Measurements from ENCODE around the gene MGAT4B. TPM values are rescaled to one million over a fixed set of nuclear protein-coding genes. Genes with fewer than 3 reads are reported as not detected.

Gene MGAT4B
- total RNA-seq, 1 donor from 2014 or later: 193 TPM

- no peak overlapping the region for H3K4me3 ChIP-seq (ENCODE audit: insufficient read depth, low read depth, low read length)
- no peak overlapping the region for H2AFZ ChIP-seq (ENCODE audit: low read depth, low read length)
- no peaks in the 10 kb centered on the region for H3K4me1 ChIP-seq (ENCODE audit: insufficient read depth, low read length)
- no peak overlapping the region for H3K27ac ChIP-seq (ENCODE audit: low read depth, low read length)
- peaks cover 53% of the 10 kb centered on the region for H3K36me3 ChIP-seq (ENCODE audit: insufficient read depth, low read length)
- Mint-ChIP-seq H3K36me3 (ENCODE audit: low read depth, unreplicated experiment) (peaks cover 41% of the 10 kb centered on the region), H3K9me3 (ENCODE audit: unreplicated experiment) (no peaks in the 10 kb centered on the region), H3K4me1 (ENCODE audit: low read depth, unreplicated experiment) (peaks cover 22% of the 10 kb centered on the region), H3K27me3 (ENCODE audit: low read depth, unreplicated experiment) (no peaks in the 10 kb centered on the region), H3K4me3 (ENCODE audit: unreplicated experiment) (no peak overlapping the region), H3K27ac (ENCODE audit: unreplicated experiment) (no peak overlapping the region)
- peaks cover 70% of the 10 kb centered on the region for H4K20me1 ChIP-seq (ENCODE audit: insufficient read depth, low read length)
- no peaks in the 10 kb centered on the region for H3K9me3 ChIP-seq (ENCODE audit: insufficient read depth, low read depth, low read length)
- FAIRE-seq (no peak), DNase-seq (ENCODE audit: low read depth) (no peak)
- no peak overlapping the region for H3K4me2 ChIP-seq (ENCODE audit: low read length)
- TF ChIP-seq CTCF (IDR thresholded peaks at IDR 0.05; ENCODE audit: insufficient read depth, low read depth, low read length): no peak
- no peak for TF ChIP-seq EZH2 (IDR thresholded peaks at IDR 0.05; ENCODE audit: insufficient read depth, low read length)
- no peak overlapping the region for H3K9ac ChIP-seq (ENCODE audit: low read length)
- H3K79me2 ChIP-seq (ENCODE audit: insufficient read depth, low read length): peaks cover 11% of the 10 kb centered on the region
- H3K27me3 ChIP-seq (ENCODE audit: insufficient read depth, low read length): no peaks in the 10 kb centered on the region
Observed at GRCh38 chr5:179834120-179834519, 27.5 kb upstream of the MGAT4B start.

- Mint-ChIP-seq H3K36me3 (ENCODE audit: low read depth, unreplicated experiment) (peaks cover 41% of the 10 kb centered on the region), H3K4me3 (ENCODE audit: unreplicated experiment) (no peak overlapping the region)
- TF ChIP-seq CTCF (IDR thresholded peaks at IDR 0.05; ENCODE audit: insufficient read depth, low read depth, low read length): no peak
- no peak for TF ChIP-seq EZH2 (IDR thresholded peaks at IDR 0.05; ENCODE audit: insufficient read depth, low read length)
Observed at GRCh38 chr5:179833709-179834070, 27.0 kb upstream of the MGAT4B start.

GRCh38 chr5:179833056-179833708, 26.5 kb upstream of the MGAT4B start:
- no peak overlapping the region for H3K27ac Mint-ChIP-seq (ENCODE audit: unreplicated experiment)
- Histone ChIP-seq H2AFZ (ENCODE audit: low read depth, low read length) (no peak overlapping the region), H3K36me3 (ENCODE audit: insufficient read depth, low read length) (peaks cover 60% of the 10 kb centered on the region), H3K9ac (ENCODE audit: low read length) (no peak overlapping the region), H3K4me3 (ENCODE audit: insufficient read depth, low read depth, low read length) (no peak overlapping the region), H3K79me2 (ENCODE audit: insufficient read depth, low read length) (peaks cover 17% of the 10 kb centered on the region), H3K27ac (ENCODE audit: low read depth, low read length) (no peak overlapping the region), H4K20me1 (ENCODE audit: insufficient read depth, low read length) (peaks cover 79% of the 10 kb centered on the region), H3K4me1 (ENCODE audit: insufficient read depth, low read length) (no peaks in the 10 kb centered on the region), H3K9me3 (ENCODE audit: insufficient read depth, low read depth, low read length) (no peaks in the 10 kb centered on the region), H3K27me3 (ENCODE audit: insufficient read depth, low read length) (no peaks in the 10 kb centered on the region), H3K4me2 (ENCODE audit: low read length) (no peak overlapping the region)
- no peak for DNase-seq (ENCODE audit: low read depth)
- TF ChIP-seq EZH2 (IDR thresholded peaks at IDR 0.05; ENCODE audit: insufficient read depth, low read length) (no peak), CTCF (IDR thresholded peaks at IDR 0.05; ENCODE audit: insufficient read depth, low read depth, low read length) (no peak)
- H3K4me1 Mint-ChIP-seq (ENCODE audit: low read depth, unreplicated experiment): peaks cover 22% of the 10 kb centered on the region
- peaks cover 41% of the 10 kb centered on the region for H3K36me3 Mint-ChIP-seq (ENCODE audit: low read depth, unreplicated experiment)
- no peak for FAIRE-seq
- H3K4me3 Mint-ChIP-seq (ENCODE audit: unreplicated experiment): no peak overlapping the region
- H3K27me3 Mint-ChIP-seq (ENCODE audit: low read depth, unreplicated experiment): no peaks in the 10 kb centered on the region
- peaks cover 2% of the 10 kb centered on the region for H3K9me3 Mint-ChIP-seq (ENCODE audit: unreplicated experiment)

More at GRCh38 chr5:179833709-179834070, 27.0 kb upstream of the MGAT4B start:
- DNase-seq (ENCODE audit: low read depth) (no peak), FAIRE-seq (no peak)
- Mint-ChIP-seq H3K9me3 (ENCODE audit: unreplicated experiment) (peaks cover 1% of the 10 kb centered on the region), H3K27me3 (ENCODE audit: low read depth, unreplicated experiment) (no peaks in the 10 kb centered on the region), H3K4me1 (ENCODE audit: low read depth, unreplicated experiment) (peaks cover 22% of the 10 kb centered on the region), H3K27ac (ENCODE audit: unreplicated experiment) (no peak overlapping the region)
- Histone ChIP-seq H4K20me1 (ENCODE audit: insufficient read depth, low read length) (peaks cover 74% of the 10 kb centered on the region), H3K79me2 (ENCODE audit: insufficient read depth, low read length) (peaks cover 15% of the 10 kb centered on the region), H3K4me3 (ENCODE audit: insufficient read depth, low read depth, low read length) (no peak overlapping the region), H3K36me3 (ENCODE audit: insufficient read depth, low read length) (peaks cover 57% of the 10 kb centered on the region), H3K27me3 (ENCODE audit: insufficient read depth, low read length) (no peaks in the 10 kb centered on the region), H3K27ac (ENCODE audit: low read depth, low read length) (no peak overlapping the region), H3K4me2 (ENCODE audit: low read length) (no peak overlapping the region), H3K9ac (ENCODE audit: low read length) (no peak overlapping the region), H3K4me1 (ENCODE audit: insufficient read depth, low read length) (no peaks in the 10 kb centered on the region), H2AFZ (ENCODE audit: low read depth, low read length) (no peak overlapping the region), H3K9me3 (ENCODE audit: insufficient read depth, low read depth, low read length) (no peaks in the 10 kb centered on the region)
